NB4 (cell line): ENCODE results near the gene FRRS1L.

Experiments
- DNase-seq: peaks from one replicate; pipeline ENCODE4 v3.0.0; 2010; ENCODE audit warnings: low read depth
- H3K4me3 ChIP-seq: one replicate; pipeline ENCODE4 v1.5.1; 2011; ENCODE audit warnings: mild to moderate bottlenecking, low read depth, low read length, moderate library complexity
- MYC ChIP-seq: IDR thresholded peaks from 2 replicates; pipeline ENCODE4 v1.6.1; 2011; ENCODE audit warnings: low read depth, low read length
- POLR2A ChIP-seq: IDR thresholded peaks from 2 replicates; pipeline ENCODE4 v1.6.1; 2011; ENCODE audit warnings: mild to moderate bottlenecking; ENCODE audit not compliant: insufficient read length; ENCODE audit errors: extremely low read depth
- TF ChIP-seq, protein P1 (sequence below): IDR thresholded peaks from one replicate; pipeline ENCODE4 v1.5.1; 2012; ENCODE audit warnings: low read depth, low read length
- TF ChIP-seq, protein P2 (sequence below): IDR thresholded peaks from 2 replicates; pipeline ENCODE4 v1.6.1; 2011; ENCODE audit warnings: low read depth, low read length

The FRRS1L gene

DNA sequence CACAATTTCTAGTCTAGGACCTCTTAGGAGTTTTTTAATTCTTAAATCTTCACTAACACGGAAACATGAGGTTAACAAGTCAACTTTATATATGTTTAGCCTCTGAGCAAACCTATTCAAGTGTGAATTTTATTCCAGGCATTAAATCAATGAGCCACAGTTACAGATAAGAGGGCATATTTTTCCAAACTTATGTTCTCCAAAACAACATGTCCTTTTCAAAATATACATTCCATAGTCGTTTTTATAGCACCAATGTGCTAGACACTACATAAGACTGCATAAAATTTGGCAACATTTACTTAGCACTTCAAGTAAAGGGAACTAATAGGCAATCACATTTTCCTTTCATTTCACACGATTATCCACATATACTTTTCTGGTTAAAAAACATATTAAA lies 53.8 kb downstream of the FRRS1L start:
- peak overlapping the region; percentile 5 for H3K4me3 ChIP-seq
- TF ChIP-seq POLR2A (no peak), MYC (no peak)
- TF ChIP-seq, protein P1, sequence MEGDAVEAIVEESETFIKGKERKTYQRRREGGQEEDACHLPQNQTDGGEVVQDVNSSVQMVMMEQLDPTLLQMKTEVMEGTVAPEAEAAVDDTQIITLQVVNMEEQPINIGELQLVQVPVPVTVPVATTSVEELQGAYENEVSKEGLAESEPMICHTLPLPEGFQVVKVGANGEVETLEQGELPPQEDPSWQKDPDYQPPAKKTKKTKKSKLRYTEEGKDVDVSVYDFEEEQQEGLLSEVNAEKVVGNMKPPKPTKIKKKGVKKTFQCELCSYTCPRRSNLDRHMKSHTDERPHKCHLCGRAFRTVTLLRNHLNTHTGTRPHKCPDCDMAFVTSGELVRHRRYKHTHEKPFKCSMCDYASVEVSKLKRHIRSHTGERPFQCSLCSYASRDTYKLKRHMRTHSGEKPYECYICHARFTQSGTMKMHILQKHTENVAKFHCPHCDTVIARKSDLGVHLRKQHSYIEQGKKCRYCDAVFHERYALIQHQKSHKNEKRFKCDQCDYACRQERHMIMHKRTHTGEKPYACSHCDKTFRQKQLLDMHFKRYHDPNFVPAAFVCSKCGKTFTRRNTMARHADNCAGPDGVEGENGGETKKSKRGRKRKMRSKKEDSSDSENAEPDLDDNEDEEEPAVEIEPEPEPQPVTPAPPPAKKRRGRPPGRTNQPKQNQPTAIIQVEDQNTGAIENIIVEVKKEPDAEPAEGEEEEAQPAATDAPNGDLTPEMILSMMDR = no peak
- TF ChIP-seq, protein P2, sequence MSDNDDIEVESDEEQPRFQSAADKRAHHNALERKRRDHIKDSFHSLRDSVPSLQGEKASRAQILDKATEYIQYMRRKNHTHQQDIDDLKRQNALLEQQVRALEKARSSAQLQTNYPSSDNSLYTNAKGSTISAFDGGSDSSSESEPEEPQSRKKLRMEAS = no peak
- DNase-seq = no peak

DNA sequence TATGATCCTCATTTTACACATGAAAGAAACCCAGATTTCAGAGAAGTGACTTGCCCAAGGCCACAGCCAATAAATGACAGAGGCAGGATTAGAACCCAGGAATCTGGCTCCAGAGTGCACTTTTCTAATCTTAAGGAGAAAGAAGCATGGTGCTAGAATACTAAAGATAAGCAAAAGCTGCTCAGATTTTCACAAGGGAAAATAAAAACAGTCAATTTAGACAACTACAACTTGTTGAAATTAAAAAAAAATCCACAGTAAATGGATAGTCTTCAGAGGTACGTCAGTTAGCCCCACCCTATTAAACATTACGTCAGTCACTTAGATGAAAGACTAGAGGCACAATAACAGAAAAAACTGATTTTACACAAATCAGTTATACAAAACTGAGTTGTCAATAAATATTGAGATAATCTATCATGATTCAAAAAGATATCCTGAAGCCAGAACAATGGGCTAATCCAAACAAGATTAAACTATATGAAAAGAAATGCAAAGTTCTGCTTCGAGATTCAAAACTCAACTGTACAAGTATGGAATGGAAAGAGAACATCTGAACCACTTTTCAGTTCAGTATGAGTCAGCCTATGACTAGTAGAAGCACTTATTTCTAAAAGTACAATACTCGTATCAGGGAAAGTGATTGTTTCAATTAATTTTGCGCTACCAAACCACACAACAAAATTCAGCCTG lies 56.6 kb downstream of the FRRS1L start:
- H3K4me3 ChIP-seq = no peak overlapping the region
- TF ChIP-seq MYC = no peak
- TF ChIP-seq, protein P1 = no peak
- TF ChIP-seq, protein P2 = no peak
- no peak for DNase-seq

DNA sequence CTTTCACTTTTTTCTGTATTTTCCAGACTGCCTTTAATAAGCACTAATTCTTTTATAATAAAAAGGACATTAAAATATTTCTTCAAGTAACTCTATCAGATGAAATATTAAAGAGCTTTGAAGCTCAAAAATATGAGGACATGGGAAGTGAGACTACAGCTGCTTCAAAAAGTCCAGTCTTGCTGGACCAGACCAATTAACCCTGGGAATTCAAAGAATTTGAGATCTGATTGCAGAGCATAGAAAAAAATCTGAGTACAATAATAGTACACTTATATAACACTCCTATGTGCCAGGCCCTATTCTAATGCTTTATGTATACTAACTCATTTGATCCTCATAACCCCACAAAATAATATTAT lies 57.1 kb downstream of the FRRS1L start:
- no peak for DNase-seq
- TF ChIP-seq MYC = no peak
- TF ChIP-seq, protein P2 = no peak
- TF ChIP-seq, protein P1 = no peak
- no peak for TF ChIP-seq POLR2A
- no peak overlapping the region for H3K4me3 ChIP-seq

DNA sequence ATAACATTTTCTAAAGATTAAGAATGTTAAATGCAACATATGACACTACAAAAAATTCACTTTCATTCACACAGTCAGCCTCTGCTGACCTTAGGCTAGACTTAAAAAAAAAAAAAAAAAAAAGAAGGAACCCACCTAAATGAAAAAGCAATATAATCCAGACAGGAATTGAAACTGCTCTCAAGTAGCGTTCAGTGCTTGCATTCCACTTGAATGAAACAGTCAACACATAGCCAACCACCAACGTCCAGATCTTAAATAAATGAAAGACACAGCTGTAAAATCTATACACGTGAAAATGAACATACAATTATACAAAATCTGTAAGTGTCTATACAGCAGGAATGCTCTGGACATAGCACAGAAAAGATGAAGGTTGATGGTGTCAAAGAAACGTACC lies 58.7 kb downstream of the FRRS1L start:
- no peak overlapping the region for H3K4me3 ChIP-seq
- TF ChIP-seq POLR2A = no peak
- no peak for TF ChIP-seq MYC
- TF ChIP-seq, protein P1 = no peak
- TF ChIP-seq, protein P2 = no peak
- no peak for DNase-seq

DNA sequence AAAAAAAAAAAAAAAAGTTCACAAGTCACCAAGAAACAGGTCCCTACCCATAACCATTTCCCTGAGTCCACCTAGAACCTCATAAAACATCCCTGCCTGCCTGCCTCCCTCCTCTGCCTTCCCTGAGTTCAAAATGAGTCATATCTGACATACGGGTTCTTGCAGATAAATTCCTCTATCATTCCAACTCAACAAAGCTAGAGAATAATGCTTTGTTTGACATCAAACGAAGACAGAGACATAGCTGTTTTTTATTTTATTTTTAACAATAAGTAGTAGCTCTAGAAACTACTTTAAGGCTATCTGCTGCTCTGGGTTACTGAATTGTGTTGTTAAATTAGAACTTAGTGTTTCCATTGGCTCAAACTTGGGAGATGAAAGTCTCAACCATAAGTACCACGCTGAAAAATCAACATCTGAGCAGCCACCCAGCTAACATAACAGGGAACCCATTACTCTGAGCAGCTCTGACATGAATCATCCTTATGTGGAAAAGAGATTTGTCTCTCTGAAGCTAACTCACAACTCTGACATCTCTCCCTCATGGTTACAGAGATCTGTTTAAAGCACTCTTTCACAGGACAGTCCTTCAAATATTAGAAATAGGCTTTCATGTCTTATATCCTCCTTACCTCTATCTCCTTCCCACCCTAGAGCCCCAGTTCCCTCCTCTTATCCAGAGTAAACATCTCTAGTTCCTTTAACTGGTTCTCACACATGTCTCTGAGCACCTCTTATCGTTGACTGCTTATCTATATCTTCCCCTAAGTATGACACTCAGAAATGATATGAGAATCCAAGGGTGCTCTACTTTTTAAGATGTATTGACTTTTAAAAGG lies 59.4 kb downstream of the FRRS1L start:
- no peak for DNase-seq
- TF ChIP-seq, protein P1 = no peak
- TF ChIP-seq, protein P2 = no peak
- no peak for TF ChIP-seq POLR2A
- no peak for TF ChIP-seq MYC
- H3K4me3 ChIP-seq = no peak overlapping the region
